Measurements from ENCODE around the gene COLEC11.
"Not testable (repeated sequence)": the region's sequence is repeated elsewhere in the genome, so short reads cannot be mapped to it uniquely, and the experiment has no call there.

The COLEC11 gene

DNA sequence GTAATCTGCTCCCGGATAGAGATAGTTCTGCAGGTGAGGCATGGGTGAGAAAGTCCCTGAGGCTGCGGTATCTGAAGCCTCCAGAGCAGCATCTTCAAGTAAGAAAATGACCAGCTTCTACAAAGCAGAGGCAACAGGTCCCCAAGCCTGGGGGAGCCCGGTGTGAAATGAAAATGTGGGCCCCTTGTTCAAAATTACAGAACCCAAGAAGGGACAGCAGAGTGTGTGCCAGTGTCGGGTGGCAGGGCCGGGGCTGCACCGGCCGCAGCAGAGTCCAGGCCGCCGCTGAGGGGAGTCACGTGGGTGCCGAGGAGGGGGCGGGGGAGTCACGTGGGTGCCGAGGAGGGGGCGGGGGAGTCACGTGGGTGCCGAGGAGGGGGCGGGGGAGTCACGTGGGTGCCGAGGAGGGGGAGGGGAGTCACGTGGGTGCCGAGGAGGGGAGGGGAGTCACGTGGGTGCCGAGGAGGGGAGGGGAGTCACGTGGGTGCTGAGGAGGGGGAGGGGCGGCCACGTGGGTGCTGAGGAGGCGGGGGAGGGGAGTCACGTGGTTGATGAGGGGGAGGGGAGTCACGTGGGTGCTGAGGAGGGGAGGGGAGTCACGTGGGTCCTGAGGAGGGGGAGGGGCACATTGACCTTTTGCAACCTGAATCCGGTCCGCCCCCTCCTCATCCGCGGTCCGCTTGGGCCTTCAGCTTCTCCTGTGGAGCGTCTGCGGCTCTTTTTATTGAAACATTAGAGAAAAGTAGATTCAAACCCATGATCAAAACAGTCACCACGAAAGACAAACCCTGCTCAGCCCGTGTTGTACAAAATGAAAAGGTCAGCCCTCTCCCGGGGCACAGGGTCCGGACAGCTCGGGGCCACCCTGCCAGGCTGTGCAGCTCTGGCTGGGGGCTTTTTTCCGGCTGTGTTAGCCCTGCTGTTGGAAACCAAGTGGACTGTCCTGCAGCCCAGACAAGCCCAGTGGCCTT is 10.4 kb downstream of the COLEC11 start:
- DNase-seq (ENCODE audit: low read depth in 3 of 3), result peak in 1 of 3 experiments; percentile 33

DNA sequence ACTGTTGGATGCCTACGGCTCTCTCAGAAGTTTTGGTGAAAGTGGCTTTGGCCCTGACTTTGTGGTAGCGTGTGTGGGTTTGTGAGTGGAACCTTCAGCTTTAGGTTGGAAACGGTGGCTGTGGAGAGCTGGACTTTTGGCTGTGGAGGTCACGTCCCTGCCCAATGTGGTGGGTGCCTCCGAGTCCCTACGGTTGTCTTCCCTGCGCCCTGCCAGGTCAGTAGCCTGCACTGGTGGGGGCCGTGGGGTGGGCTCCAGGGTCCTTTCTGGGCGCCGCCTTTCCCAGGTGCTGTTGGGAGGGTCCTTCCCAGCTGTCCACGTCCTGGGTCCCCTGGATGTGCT is 11.1 kb downstream of the COLEC11 start:
- no peak for DNase-seq (ENCODE audit: low read depth in 3 of 3)

DNA sequence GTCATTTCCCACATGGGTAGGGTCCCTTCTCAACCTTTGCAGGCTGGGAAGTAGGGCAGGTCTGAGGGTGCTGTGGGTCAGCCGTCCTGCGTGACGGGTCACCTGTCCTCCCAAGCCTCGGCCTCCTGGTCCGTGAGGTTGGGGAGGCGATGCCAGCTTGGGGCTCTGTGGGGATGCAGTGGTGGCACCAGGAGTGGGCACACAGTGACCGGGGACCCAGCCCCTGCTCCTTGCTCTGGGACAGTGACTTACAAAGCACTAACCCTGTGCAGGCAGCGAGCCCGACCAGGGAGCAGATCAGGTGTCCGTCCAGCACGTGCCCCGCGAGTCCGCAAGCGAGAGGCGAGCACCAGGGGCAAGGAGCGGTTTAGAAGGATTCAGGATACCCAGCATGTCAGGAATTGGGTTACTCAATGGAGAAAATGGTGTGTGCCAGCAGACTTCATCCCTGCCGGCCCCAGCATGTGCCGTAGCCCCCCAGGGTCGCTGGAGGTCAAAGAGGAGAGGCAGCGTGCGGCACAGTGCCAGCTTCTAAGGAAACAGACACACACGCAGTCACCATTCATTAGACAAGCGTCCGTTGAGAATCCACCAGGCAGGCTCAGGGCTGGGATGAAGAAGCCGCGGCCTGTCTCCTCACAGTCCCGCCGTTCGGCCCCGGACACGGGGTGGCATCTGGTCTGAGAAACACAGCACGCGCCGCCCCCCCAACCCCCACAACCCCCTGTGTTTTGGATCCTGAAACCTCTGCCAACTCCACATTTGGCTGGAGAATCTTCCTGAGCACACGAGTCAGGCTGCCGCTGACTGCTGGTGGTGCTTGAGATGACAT is 11.7 kb downstream of the COLEC11 start:
- no peak for DNase-seq (ENCODE audit: low read depth in 3 of 3)

DNA sequence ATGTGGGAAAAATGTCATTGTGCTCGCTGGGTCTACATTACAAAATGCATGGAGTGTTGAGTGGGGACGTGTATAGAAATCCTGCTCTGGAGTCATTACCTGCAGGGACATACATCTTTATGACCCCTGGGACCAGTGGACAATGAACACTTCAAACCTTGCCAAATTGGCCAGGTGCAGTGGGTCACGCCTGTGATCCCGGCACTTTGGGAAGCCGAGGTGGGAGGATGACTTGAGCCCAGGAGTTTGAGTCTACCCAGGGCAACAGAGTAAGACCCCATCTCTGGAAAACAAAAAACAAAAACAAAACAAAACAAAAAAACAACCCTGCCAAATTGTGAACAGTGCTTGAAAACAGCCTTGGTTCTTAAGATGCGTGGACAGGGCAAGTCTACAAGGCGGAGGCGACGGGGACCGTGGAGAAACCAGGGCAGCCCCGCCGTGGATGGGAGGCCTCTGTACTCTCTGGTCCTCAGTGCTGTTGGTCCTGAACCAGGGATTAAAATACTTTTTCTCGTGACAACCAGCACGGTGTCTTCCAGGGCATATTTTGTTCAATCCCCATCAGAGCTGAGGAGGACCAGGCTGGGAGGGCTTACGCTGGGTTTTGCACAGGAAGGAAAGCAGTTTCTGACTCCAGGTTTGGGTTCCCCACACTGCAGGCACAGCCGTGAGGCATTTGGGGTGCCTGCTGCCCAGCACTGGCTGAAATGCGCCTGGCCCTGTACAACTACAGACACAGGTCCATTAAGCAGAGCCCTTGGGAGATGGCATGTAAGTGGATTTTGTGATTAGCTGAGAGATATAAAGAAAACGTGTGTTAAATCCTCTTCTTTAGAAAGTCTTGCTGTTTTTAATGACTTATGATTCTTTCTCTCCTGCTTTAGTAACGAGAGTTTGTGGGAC is 13.7 kb downstream of the COLEC11 start:
- DNase-seq (ENCODE audit: low read depth in 3 of 3), result no peak

DNA sequence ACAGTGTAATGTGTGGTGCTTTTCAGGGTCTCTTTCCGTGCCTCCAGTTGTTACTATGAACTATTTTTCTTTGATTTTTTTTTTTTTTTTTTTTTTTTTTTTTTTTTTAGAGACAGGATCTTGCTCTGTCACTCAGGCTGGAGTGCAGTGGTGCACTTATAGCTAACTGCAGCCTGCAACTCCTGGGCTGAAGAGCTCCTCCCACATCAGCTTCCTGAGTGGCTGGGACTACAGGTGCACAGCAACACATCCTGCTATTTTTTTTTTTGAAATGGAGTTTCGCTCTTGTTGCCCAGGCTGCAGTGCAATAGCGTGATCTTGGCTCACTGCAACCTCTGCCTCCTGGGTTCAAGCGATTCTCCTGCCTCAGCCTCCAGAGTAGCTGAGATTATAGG is 14.4 kb downstream of the COLEC11 start:
- DNase-seq (ENCODE audit: low read depth in 3 of 3), result not testable (repeated sequence)

DNA sequence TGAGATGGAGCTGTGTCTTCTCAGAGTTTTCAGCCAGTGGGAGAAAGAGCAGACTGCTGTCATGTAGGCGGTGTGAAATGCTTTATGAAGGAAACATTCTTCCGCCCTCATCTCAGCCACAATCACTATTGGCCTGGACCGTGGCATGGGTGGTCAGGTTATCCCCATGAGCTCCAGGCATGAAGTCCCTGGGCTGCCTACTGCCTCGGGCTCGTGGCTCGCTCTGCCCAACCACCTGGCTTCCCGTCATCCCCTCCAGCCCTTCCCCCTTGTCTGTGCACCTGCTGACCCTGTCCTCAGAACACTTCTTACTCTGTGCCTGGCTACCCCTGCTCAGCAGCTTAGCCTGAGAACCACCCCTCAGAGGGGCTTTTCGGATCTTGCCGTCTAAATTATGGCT is 15.5 kb downstream of the COLEC11 start:
- no peak for DNase-seq (ENCODE audit: low read depth in 3 of 3)

DNA sequence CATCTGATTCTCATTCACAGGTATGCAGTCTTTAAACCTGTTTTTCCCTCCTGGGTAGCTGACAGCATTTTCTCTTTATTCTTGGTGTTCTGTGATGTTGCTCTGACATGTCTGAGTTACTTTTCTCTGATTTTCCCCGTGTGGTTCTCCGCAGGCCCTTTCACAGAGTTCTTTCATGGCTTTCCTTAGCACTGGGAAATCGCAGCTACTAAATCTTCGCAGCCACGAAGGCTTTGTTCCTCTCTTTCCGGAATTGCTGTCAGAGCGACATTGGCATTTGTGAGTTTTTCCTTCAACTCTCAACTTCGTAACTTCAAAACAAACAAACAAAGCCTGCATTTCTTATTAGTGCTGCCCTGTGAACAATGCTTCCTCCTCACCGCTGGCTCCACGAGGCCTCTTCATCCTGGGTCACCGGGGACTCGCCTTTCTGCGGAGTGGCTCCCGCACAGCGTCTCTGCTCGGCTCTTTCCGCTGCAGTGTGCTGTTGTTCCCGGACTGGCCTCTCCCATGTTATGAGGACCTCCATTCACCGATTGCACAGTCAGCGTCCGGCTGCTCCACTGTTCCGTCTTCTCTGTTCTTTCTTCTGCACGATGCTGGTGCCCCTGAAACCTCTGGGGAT is 16.1 kb downstream of the COLEC11 start:
- no peak for DNase-seq (ENCODE audit: low read depth in 3 of 3)

DNA sequence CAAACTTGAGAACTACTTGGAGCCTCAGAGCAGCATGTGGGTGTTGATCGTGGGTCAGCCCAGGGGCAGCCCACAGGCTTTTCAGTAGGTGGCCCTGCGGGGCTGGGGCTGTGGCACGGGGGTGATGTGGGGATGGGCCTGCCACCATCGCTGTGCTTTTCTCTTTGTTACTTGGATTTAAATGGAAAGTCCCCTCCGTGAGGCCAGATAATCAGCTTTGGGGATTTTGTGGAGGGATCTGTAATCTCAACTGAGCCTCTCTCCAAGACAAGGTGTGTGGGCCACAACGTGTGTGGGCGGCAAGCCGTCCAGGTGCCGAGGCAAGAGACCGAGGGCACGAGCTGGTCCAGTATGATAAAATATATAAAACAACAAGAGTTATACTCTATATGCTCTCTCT is 16.7 kb downstream of the COLEC11 start:
- DNase-seq (ENCODE audit: low read depth in 3 of 3), result no peak

DNA sequence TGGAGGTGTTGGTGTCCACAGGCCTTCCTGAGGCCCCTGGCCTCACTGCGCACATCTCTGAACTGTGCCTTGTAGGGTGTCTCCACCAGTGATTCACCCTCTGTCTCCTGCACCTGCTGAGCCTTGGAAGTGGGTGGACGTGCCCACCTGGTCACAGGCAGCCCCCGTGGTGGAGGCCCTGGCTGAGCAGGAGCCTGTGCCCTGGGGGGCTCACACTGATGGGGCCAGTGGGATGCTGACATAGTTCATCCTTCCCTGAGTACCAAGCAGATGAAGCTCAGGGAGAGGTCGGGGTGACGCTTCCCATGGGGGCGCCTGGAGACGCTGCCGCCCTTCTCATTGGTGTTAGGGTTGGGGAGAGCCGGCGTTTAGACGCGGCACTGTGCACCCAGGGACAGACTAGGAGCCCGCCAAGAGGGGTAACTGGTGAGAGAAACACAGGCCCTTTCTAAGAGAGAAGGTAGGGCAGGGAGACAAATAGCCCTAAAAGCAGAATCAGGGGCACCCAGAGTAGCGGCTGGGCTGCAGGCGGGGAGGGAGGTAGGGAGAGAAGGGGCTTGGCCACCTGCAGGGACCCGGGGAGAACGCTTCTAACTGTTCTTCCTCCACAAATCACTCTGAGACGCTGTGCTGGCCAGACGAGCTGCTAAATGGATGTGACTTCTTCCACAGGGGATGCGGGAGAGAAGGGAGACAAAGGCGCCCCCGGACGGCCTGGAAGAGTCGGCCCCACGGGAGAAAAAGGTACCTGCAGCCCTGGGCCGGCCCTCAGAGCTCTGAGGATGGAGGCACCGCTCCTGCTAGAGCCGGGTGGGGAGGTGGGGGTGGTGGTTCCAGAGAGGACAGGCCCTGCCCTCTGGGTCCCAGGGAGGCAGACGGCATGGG is 18.0 kb downstream of the COLEC11 start:
- DNase-seq (ENCODE audit: low read depth in 3 of 3), result no peak

DNA sequence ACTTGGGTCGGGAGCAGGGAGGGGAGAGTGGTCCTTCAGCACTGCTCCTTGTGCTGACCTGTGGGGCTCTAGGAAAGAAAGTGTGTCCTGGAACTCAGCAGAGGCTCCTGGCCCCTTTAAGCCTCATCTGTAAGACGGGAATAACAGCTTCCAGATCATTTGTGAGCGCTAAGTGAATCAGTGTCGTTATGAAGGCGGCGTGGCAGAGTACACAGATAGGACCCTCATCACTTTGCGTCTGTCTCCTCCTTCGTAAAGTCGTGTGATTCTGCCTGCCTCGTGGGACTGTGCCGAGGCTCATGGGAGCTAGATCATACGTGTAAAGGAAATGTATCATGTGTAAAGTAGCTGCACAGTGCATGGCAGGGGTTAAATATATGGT is 18.6 kb downstream of the COLEC11 start:
- DNase-seq (ENCODE audit: low read depth in 3 of 3), result no peak

DNA sequence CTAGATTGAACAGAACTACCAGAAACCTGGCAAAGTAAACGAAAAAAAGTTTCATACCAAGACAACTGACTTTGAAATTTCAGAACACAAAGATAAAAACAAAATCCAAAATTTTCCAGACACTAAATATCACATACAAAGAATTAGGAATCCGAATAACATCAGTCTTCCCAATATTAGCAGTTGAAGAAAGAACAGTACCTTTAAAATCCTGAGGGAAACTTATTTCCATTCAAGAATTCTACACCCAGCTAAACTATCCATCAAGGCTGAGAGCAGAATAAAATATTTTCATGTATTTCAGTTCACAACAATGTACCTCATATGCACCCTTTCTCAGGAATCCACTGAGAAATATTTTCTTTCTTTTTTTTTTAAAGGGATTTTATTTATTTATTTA is 19.8 kb downstream of the COLEC11 start:
- DNase-seq (ENCODE audit: low read depth in 3 of 3), result not testable (repeated sequence)

DNA sequence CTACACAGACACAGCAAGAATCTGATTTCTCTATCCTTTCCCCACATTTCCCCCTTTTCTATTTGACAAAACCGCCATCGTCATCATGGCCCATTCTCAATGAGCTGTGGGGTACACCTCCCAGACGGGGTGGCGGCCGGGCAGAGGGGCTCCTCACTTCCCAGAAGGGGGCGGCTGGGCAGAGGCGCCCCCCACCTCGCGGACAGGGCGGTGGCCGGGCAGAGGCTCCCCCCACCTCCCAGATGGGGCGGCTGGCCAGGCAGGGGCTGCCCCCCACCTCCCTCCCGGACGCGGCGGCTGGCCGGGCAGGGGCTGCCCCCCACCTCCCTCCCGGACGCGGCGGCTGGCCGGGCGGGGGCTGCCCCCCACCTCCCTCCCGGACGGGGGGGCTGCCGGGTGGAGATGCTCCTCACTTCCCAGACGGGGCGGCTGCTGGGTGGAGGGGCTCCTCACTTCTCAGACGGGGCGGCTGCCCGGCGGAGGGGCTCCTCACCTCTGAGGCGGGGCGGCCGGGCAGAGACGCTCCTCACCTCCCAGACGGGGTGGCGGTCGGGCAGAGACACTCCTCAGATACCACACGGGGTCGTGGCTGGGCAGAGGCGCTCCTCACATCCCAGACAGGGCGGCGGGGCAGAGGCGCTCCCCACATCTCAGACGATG is 20.8 kb downstream of the COLEC11 start:
- DNase-seq (ENCODE audit: low read depth in 3 of 3), result not testable (repeated sequence)

DNA sequence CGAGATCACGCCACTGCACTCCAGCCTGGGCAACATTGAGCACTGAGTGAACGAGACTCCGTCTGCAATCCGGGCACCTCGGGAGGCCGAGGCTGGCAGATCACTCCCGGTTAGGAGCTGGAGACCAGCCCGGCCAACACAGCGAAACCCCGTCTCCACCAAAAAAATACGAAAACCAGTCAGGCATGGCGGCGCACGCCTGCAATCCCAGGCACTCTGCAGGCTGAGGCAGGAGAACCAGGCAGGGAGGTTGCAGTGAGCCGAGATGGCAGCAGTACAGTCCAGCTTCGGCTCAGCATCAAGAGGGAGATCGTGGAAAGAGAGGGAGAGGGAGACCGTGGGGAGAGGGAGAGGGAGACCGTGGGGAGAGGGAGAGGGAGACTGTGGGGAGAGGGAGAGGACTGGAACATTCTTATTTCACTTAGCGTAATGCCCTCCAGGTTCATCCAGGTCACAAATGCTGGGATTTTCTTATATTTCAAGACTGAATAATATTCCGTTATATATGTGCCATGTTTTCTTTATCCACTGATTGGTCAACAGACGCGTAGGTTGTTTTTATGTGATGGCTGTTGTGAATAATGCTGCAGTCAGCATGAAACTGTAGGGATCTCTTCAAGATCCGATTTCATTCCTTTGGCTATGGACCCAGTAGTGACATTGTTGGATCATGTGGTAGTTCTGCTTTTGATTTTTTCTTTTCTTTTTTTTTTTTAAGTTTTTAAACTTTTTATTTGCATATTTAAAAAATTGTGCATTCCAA is 21.7 kb downstream of the COLEC11 start:
- not testable (repeated sequence) for DNase-seq (ENCODE audit: low read depth in 3 of 3)

DNA sequence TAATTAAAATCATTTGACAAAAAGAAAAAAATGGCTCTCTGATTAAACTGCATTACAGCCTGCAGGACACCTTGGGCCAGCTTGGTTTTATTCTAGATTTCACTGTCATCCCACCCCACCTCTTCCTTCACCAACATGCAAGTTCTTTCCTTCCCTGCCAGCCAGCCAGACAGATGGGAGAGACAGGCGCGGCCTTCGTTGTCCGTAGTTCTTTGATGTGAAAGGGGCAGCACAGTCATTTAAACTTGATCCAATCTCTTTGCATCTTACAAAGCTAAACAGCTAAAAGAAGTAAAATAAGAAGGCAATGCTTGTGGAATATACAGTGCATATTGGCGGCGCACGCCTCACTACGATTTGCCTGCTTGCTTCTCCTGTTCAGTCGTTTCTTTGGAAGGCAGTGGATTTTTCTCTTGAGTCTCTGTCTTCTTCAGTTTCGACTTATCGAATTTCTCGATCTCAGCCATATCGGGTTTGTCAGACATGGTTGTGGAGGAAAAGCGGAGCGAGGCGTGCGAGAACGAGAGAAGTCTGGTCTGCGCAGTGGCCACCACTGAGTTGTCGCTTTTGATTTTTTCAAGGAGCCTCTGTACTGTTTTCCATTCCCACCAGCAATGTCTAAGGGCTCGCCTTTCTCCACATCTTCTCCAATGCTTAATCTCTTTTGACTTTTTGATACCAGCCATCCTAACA is 22.4 kb downstream of the COLEC11 start:
- no peak for DNase-seq (ENCODE audit: low read depth in 3 of 3)

DNA sequence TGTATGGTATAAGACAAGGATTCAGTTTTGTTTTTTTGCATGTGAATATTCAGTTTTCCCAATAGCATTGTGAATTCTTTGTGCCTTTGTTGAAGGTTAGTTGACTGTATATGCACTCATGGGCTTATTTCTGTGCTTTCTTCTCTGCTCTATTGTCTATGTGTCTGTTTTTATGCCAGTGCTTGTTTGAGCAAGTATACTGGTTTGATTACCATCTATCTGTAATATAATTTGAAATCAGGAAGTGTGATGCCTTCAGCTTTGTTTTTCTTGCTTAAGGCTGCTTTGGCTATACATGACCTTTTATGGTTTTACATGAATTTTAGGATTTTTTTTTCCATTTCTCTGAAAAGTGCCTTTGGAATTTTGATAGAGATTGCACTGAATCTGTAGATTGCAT is 23.5 kb downstream of the COLEC11 start:
- DNase-seq (ENCODE audit: low read depth in 3 of 3), result no peak

DNA sequence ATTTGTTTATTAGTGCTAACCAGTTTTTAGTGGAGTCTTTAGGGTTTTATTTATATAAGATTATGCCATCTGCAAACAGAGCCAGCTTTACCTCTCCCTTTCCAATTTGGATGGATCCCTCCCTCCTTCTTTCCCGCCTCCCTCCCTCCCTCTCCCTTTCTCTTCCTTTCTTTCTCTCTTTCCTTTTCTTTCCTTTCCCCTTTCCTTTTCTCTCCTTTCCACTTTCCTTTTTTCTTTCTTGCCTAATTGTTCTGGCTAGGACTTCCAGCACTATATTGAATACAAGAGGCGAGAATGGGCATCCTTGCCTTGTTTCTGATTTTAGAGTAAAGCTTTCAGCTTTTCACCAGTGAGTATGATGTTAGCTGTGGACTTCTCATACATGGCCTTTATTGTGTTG is 24.1 kb downstream of the COLEC11 start:
- DNase-seq (ENCODE audit: low read depth in 3 of 3), result no peak

DNA sequence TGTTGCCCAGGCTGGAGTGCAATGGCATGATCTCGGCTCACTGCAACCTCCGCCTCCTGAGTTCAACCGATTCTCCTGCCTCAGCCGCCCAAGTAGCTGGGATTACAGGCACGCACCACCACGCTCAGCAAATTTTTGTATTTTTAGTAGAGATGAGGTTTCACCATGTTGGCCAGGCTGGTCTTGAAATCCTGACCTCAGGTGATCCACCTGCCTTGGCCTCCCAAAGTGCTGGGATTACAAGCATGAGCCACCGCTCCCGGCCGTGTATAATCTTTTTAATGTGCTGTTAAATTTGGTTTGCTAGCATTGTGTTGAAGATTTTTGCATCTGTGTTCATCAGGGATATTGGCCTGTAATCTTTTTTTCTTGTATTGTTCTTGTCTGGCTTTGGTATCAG is 24.7 kb downstream of the COLEC11 start:
- DNase-seq (ENCODE audit: low read depth in 3 of 3), result not testable (repeated sequence)

DNA sequence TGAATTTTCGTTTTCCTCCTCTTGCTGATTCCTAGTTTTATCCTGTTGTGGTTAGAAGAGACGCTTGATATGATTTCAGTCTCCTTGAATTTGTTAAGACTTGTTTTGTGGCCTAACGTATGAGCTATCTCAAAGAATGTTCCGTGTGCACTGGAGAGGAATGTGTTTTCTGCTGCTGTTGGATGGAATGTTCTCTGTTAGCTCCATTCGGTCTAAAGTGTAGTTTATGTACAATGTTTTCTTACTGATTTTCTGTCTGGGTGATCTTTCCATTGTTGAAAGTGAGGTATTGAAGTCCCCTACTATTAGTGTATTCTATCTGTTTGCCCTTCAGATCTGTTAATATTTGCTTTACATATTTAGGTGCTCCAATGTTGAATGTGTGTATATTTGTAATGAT is 25.9 kb downstream of the COLEC11 start:
- DNase-seq (ENCODE audit: low read depth in 3 of 3), result no peak

All from stimulated activated CD4-positive, alpha-beta T cell treated with anti-CD3 and anti-CD28 coated beads, TNF-alpha, amount 100 ng/mL, for 4 hours (primary cell).